Testis (tissue), 2 donors: ENCODE measurements around the gene ALKBH5.

ENCODE experiments used
- POLR2A ChIP-seq: fragments of 450-650 bp; IDR thresholded peaks from one replicate; pipeline ENCODE4 v1.6.1; 2017; ENCODE audit warnings: antibody characterized with exemption, mild to moderate bottlenecking, moderate library complexity
- TF ChIP-seq, protein P1 (sequence below), 3 experiments: fragments of 450-650 bp in 2 of 3; fragments of 200-600 bp in 1 of 3; sonication (generic) in 1 of 3; IDR thresholded peaks; one replicate each; pipeline ENCODE4 v1.5.1; 2016 to 2019; ENCODE audit warnings: antibody characterized with exemption in 3 of 3, mild to moderate bottlenecking in 2 of 3, moderate library complexity in 1 of 3

DNA sequence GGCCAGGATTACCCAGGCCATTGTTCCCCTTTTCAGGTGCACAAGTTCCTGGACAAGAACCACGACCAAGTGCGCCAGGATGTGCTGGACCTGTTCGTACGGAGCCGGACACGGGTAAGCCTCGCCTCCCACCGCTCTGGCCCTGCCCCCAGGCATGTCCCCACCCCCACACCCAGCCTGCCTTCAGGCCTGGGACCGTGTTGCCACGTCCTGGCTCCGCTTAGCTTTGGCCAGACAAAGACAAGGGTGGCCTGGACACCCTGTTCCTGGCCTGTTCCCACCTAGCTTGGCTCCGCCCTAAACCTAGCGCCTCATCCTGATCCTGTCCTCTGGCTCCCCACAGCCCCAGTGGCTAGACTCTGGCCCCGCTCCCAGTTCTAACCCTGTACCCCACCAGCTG is 44.1 kb upstream of the ALKBH5 start:
- TF ChIP-seq, protein P1, sequence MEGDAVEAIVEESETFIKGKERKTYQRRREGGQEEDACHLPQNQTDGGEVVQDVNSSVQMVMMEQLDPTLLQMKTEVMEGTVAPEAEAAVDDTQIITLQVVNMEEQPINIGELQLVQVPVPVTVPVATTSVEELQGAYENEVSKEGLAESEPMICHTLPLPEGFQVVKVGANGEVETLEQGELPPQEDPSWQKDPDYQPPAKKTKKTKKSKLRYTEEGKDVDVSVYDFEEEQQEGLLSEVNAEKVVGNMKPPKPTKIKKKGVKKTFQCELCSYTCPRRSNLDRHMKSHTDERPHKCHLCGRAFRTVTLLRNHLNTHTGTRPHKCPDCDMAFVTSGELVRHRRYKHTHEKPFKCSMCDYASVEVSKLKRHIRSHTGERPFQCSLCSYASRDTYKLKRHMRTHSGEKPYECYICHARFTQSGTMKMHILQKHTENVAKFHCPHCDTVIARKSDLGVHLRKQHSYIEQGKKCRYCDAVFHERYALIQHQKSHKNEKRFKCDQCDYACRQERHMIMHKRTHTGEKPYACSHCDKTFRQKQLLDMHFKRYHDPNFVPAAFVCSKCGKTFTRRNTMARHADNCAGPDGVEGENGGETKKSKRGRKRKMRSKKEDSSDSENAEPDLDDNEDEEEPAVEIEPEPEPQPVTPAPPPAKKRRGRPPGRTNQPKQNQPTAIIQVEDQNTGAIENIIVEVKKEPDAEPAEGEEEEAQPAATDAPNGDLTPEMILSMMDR (IDR thresholded peaks at IDR 0.05), result no peak
- no peak for TF ChIP-seq POLR2A
